Umbilical cord (tissue), 2 donors: Measurements from ENCODE around the gene PLCXD1. TPM values are rescaled to one million over a fixed set of nuclear protein-coding genes. Genes with fewer than 3 reads are reported as not detected.
"Not testable (repeated sequence)": the region's sequence is repeated elsewhere in the genome, so short reads cannot be mapped to it uniquely, and the experiment has no call there.

Experiments
- DNase-seq: peaks from one replicate; pipeline ENCODE4 v3.0.0-alpha.2; 2015; ENCODE audit warnings: low spot score
- total RNA-seq: library from RNA; depleted of rRNA; stranded (reverse); fragments of >200 nt; gene quantifications from one replicate; pipeline ENCODE4 v1.2.3, GENCODE V29; 2014; ENCODE audit warnings: low replicate concordance; ENCODE audit not compliant: insufficient read depth

The PLCXD1 gene
- total RNA-seq, 1 donor from 2014 or later: 1.4 TPM

DNA sequence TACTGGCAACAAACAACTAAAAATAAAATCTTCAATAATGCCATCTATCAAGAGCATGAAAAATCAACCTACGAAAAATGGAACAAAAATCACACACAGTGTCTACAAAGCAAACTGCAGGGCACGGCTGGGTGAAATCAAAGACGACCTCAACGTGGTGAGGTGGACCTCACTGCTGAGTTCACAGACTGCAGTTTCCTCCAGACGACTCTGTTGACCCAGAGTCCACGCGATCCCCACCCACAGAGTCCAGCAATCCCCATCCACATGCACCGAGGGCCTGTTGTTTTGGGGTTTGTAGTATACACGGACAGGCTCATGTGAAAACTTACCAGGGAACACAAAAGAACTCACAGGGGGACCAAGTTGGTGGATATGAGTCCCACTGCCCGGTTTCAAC lies 68.5 kb downstream of the PLCXD1 start:
- no peak for DNase-seq

DNA sequence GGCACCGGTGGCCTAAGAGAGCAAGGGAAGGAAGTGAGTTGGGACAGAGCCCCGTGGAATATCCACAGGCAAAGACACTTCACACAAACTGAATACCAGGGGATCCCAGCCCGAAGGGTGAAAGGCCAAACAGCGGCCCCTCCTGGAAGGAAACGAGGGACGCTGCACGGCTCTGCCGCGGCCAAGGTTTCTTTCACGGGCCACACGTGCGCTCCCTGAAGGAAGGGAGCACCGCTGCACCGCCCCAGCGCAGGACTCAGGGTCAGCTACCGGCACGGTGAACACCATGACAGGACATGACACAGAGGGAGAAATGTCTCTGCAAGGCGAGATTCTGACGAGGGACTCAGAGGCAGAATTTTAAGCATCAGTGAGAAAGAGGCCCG lies 69.0 kb downstream of the PLCXD1 start:
- no peak for DNase-seq

- DNase-seq: no peak
These were observed 69.5 kb downstream of the PLCXD1 start for GRCh38 chrX:350534-351323.

GRCh38 chrX:351324-351641 lies 70.1 kb downstream of the PLCXD1 start:
- not testable (repeated sequence) for DNase-seq

- no peak for DNase-seq
These were observed 70.6 kb downstream of the PLCXD1 start for GRCh38 chrX:351736-352135.

- DNase-seq: no peak
These were observed 71.0 kb downstream of the PLCXD1 start for GRCh38 chrX:352181-352580.

GRCh38 chrX:352582-353314 lies 71.6 kb downstream of the PLCXD1 start:
- no peak for DNase-seq

Other genes starting within 250 kb of the PLCXD1 start
- gene GTPBP6, start 37.4 kb downstream of the PLCXD1 start, total RNA-seq: 21.7 TPM
- gene PPP2R3B, start 105.5 kb downstream of the PLCXD1 start, total RNA-seq: 42.6 TPM